SK-N-MC (cell line): ENCODE results near the gene LRIG2.

Experiments used
- DNase-seq: peaks from one replicate; pipeline ENCODE4 v3.0.0-alpha.2; 2011; ENCODE audit warnings: low read depth, low spot score
- H3K27ac ChIP-seq: fragments of 200-600 bp; sonication (generic); 2 replicates; pipeline ENCODE4 v1.5.1; 2016; ENCODE audit warnings: mixed run types
- H3K36me3 ChIP-seq: fragments of 200-600 bp; sonication (generic); 2 replicates; pipeline ENCODE4 v1.6.1; 2017; ENCODE audit warnings: antibody characterized with exemption, low read length, mixed read lengths; ENCODE audit not compliant: insufficient read depth
- H3K4me3 ChIP-seq: fragments of 200-600 bp; sonication (generic); 2 replicates; pipeline ENCODE4 v1.5.1; 2016
- H3K9ac ChIP-seq: fragments of 200-600 bp; sonication (generic); 2 replicates; pipeline ENCODE4 v1.8.0; 2017; ENCODE audit warnings: mixed run types, mixed read lengths; ENCODE audit not compliant: insufficient read length
- H3K9me3 ChIP-seq: fragments of 200-600 bp; sonication (generic); 2 replicates; pipeline ENCODE4 v1.6.1; 2017; ENCODE audit warnings: low read depth, mild to moderate bottlenecking, antibody characterized with exemption, low read length, moderate library complexity, mixed read lengths
- EZH2 ChIP-seq: fragments of 200-600 bp; sonication (generic); IDR thresholded peaks from one replicate; pipeline ENCODE4 v1.6.1; 2017; ENCODE audit warnings: antibody characterized with exemption
- FOXP2 ChIP-seq: optimal IDR thresholded peaks from 2 replicates; pipeline ENCODE3; 2011; ENCODE audit warnings: mild to moderate bottlenecking, moderate library complexity; ENCODE audit not compliant: insufficient read depth; ENCODE audit errors: extremely low read length, control extremely low read depth
- POLR2AphosphoS5 ChIP-seq: IDR thresholded peaks from 2 replicates; pipeline ENCODE4 v1.6.1; 2012; ENCODE audit warnings: mild to moderate bottlenecking, low read depth, low read length, borderline replicate concordance

Gene LRIG2

GRCh38 chr1:113086541-113086940 lies 13.5 kb downstream of the LRIG2 start:
- H3K27ac ChIP-seq = no peak overlapping the region
- H3K9ac ChIP-seq = no peak overlapping the region
- H3K4me3 ChIP-seq = no peak overlapping the region
- peaks cover 16% of the 10 kb centered on the region for H3K36me3 ChIP-seq
- H3K9me3 ChIP-seq = no peaks in the 10 kb centered on the region
- DNase-seq = no peak
- TF ChIP-seq POLR2AphosphoS5 = no peak
- TF ChIP-seq FOXP2 = no peak
- TF ChIP-seq EZH2 = no peak

GRCh38 chr1:113088972-113089371 lies 16.0 kb downstream of the LRIG2 start:
- H3K27ac ChIP-seq = no peak overlapping the region
- peaks cover 29% of the 10 kb centered on the region for H3K36me3 ChIP-seq
- no peak for TF ChIP-seq FOXP2
- TF ChIP-seq POLR2AphosphoS5 = no peak
- no peak for TF ChIP-seq EZH2
- H3K9me3 ChIP-seq = no peaks in the 10 kb centered on the region
- H3K9ac ChIP-seq = no peak overlapping the region
- DNase-seq = no peak
- no peak overlapping the region for H3K4me3 ChIP-seq

- Histone ChIP-seq H3K36me3 (peaks cover 38% of the 10 kb centered on the region), H3K9me3 (no peaks in the 10 kb centered on the region), H3K27ac (no peak overlapping the region), H3K9ac (no peak overlapping the region), H3K4me3 (no peak overlapping the region)
- DNase-seq = no peak
- no peak for TF ChIP-seq FOXP2
- no peak for TF ChIP-seq POLR2AphosphoS5
- no peak for TF ChIP-seq EZH2
Measured at GRCh38 chr1:113090051-113090450, 17.1 kb downstream of the LRIG2 start.

GRCh38 chr1:113091988-113092594 lies 19.1 kb downstream of the LRIG2 start:
- H3K36me3 ChIP-seq = peaks cover 52% of the 10 kb centered on the region
- TF ChIP-seq EZH2 (no peak), POLR2AphosphoS5 (no peak), FOXP2 (no peak)
- no peak overlapping the region for H3K9ac ChIP-seq
- no peak overlapping the region for H3K27ac ChIP-seq
- H3K4me3 ChIP-seq = no peak overlapping the region
- no peaks in the 10 kb centered on the region for H3K9me3 ChIP-seq
- no peak for DNase-seq

GRCh38 chr1:113094506-113094905 lies 21.5 kb downstream of the LRIG2 start:
- no peak overlapping the region for H3K4me3 ChIP-seq
- peaks cover 74% of the 10 kb centered on the region for H3K36me3 ChIP-seq
- TF ChIP-seq EZH2 = no peak
- no peak for TF ChIP-seq POLR2AphosphoS5
- no peak for TF ChIP-seq FOXP2
- DNase-seq = no peak
- no peak overlapping the region for H3K27ac ChIP-seq
- no peak overlapping the region for H3K9ac ChIP-seq
- H3K9me3 ChIP-seq = no peaks in the 10 kb centered on the region

GRCh38 chr1:113095790-113096455 lies 22.9 kb downstream of the LRIG2 start:
- peaks cover 86% of the 10 kb centered on the region for H3K36me3 ChIP-seq
- no peak overlapping the region for H3K27ac ChIP-seq
- no peak for TF ChIP-seq POLR2AphosphoS5
- no peak for TF ChIP-seq FOXP2
- no peak for TF ChIP-seq EZH2
- H3K9me3 ChIP-seq = no peaks in the 10 kb centered on the region
- DNase-seq = no peak
- no peak overlapping the region for H3K4me3 ChIP-seq
- H3K9ac ChIP-seq = no peak overlapping the region

- Histone ChIP-seq H3K36me3 (peaks cover 86% of the 10 kb centered on the region), H3K9ac (no peak overlapping the region), H3K9me3 (no peaks in the 10 kb centered on the region), H3K4me3 (no peak overlapping the region), H3K27ac (no peak overlapping the region)
- no peak for DNase-seq
- no peak for TF ChIP-seq FOXP2
- TF ChIP-seq POLR2AphosphoS5 = no peak
- no peak for TF ChIP-seq EZH2
Measured at GRCh38 chr1:113096493-113096892, 23.5 kb downstream of the LRIG2 start.

GRCh38 chr1:113101588-113101987 lies 28.6 kb downstream of the LRIG2 start:
- TF ChIP-seq FOXP2 (no peak), POLR2AphosphoS5 (no peak), EZH2 (no peak)
- Histone ChIP-seq H3K36me3 (peaks cover 79% of the 10 kb centered on the region), H3K27ac (no peak overlapping the region), H3K9ac (no peak overlapping the region), H3K9me3 (no peaks in the 10 kb centered on the region), H3K4me3 (no peak overlapping the region)
- DNase-seq = no peak

GRCh38 chr1:113103048-113103447 lies 30.1 kb downstream of the LRIG2 start:
- Histone ChIP-seq H3K9ac (no peak overlapping the region), H3K4me3 (no peak overlapping the region), H3K27ac (no peak overlapping the region), H3K36me3 (peaks cover 82% of the 10 kb centered on the region), H3K9me3 (no peaks in the 10 kb centered on the region)
- TF ChIP-seq FOXP2 (no peak), EZH2 (no peak)
- DNase-seq = no peak
